HEK293 (cell line): ENCODE measurements around the gene ZNHIT3.

Experiments
- CTCF ChIA-PET: fragments of 350-600 bp; formaldehyde crosslinking; extraction: SDS; loops from one replicate; lab custom pipeline; 2021; ENCODE audit warnings: antibody characterized with exemption; lab: Yijun Ruan, JAX
- POLR2A ChIA-PET: fragments of 300-600 bp; formaldehyde crosslinking; extraction: SDS; loops from one replicate; lab custom pipeline; 2020; ENCODE audit warnings: antibody characterized with exemption, inconsistent platforms; lab: Yijun Ruan, JAX
- H3K27ac ChIP-seq: fragments of 200-500 bp; sonication (Bioruptor generic); 2 replicates; pipeline ENCODE4 v1.5.1; 2014; ENCODE audit warnings: low read depth, low read length, control low read depth, inconsistent platforms; ENCODE audit errors: extremely low read depth
- H3K36me3 ChIP-seq, 2 experiments: fragments of 200-500 bp in 1 of 2; sonication (Bioruptor generic) in 1 of 2; 1 replicate in 1 of 2; 2 replicates in 1 of 2; pipeline ENCODE4 v1.5.1; 2014 to 2017; ENCODE audit warnings: inconsistent platforms in 2 of 2, low read length in 2 of 2; ENCODE audit not compliant: control insufficient read depth in 2 of 2, insufficient read depth in 1 of 2
- H3K4me1 ChIP-seq: fragments of 200-500 bp; sonication (Bioruptor generic); 2 replicates; pipeline ENCODE4 v1.5.1; 2014; ENCODE audit warnings: mild to moderate bottlenecking, low read length, inconsistent platforms; ENCODE audit not compliant: control insufficient read depth, insufficient read depth
- H3K4me3 ChIP-seq: 2 replicates; pipeline ENCODE4 v1.5.1; 2011; ENCODE audit warnings: low read depth, mild to moderate bottlenecking, control low read depth, low read length, moderate library complexity
- H3K9me3 ChIP-seq: fragments of 200-500 bp; sonication (Bioruptor generic); 2 replicates; pipeline ENCODE4 v1.5.1; 2014; ENCODE audit warnings: low read depth, low read length, inconsistent platforms; ENCODE audit not compliant: control insufficient read depth, insufficient read depth
- KLF10 ChIP-seq: fragments of 450-650 bp; IDR thresholded peaks from 2 replicates; pipeline ENCODE4 v1.5.1; 2018; ENCODE audit warnings: missing biosample characterization, mild to moderate bottlenecking, missing genetic modification characterization
- KLF8 ChIP-seq: fragments of 450-650 bp; formaldehyde crosslinking; IDR thresholded peaks from 2 replicates; pipeline ENCODE4 v1.5.1; 2016; ENCODE audit warnings: missing biosample characterization, missing genetic modification characterization
- OSR2 ChIP-seq: fragments of 450-650 bp; formaldehyde crosslinking; IDR thresholded peaks from 2 replicates; pipeline ENCODE4 v1.5.1; 2016; ENCODE audit warnings: missing biosample characterization, missing genetic modification characterization
- OVOL3 ChIP-seq: fragments of 450-650 bp; formaldehyde crosslinking; IDR thresholded peaks from 2 replicates; pipeline ENCODE4 v1.5.1; 2016; ENCODE audit warnings: missing biosample characterization, missing genetic modification characterization
- PBX3 ChIP-seq: sonication (generic); formaldehyde crosslinking; IDR thresholded peaks from 2 replicates; pipeline ENCODE4 v1.8.1; 2022; ENCODE audit warnings: mild to moderate bottlenecking, moderate library complexity, missing genetic modification reagents
- SALL2 ChIP-seq: fragments of 450-650 bp; formaldehyde crosslinking; IDR thresholded peaks from 2 replicates; pipeline ENCODE4 v1.5.0; 2017; ENCODE audit warnings: missing biosample characterization, mild to moderate bottlenecking, missing genetic modification characterization, borderline replicate concordance
- WT1 ChIP-seq: fragments of 450-650 bp; formaldehyde crosslinking; IDR thresholded peaks from 2 replicates; pipeline ENCODE4 v1.5.1; 2016; ENCODE audit warnings: missing biosample characterization, missing genetic modification characterization
- ZNF10 ChIP-seq: fragments of 450-650 bp; formaldehyde crosslinking; IDR thresholded peaks from 2 replicates; pipeline ENCODE4 v1.5.1; 2017; ENCODE audit warnings: missing biosample characterization, missing genetic modification characterization
- ZNF133 ChIP-seq: fragments of 450-650 bp; formaldehyde crosslinking; IDR thresholded peaks from 2 replicates; pipeline ENCODE4 v1.5.1; 2016; ENCODE audit warnings: missing biosample characterization, missing genetic modification characterization
- ZNF146 ChIP-seq: fragments of 450-650 bp; formaldehyde crosslinking; IDR thresholded peaks from 2 replicates; pipeline ENCODE4 v1.5.1; 2016; ENCODE audit warnings: missing biosample characterization, missing genetic modification characterization
- ZNF16 ChIP-seq: fragments of 450-650 bp; formaldehyde crosslinking; IDR thresholded peaks from 2 replicates; pipeline ENCODE4 v1.5.1; 2016; ENCODE audit warnings: low read depth, missing biosample characterization, missing genetic modification characterization
- ZNF174 ChIP-seq: fragments of 450-650 bp; formaldehyde crosslinking; IDR thresholded peaks from 2 replicates; pipeline ENCODE4 v1.5.0; 2017; ENCODE audit warnings: missing biosample characterization, mild to moderate bottlenecking, missing genetic modification characterization
- ZNF175 ChIP-seq: fragments of 450-650 bp; formaldehyde crosslinking; IDR thresholded peaks from 2 replicates; pipeline ENCODE4 v1.5.1; 2016; ENCODE audit warnings: missing biosample characterization, missing genetic modification characterization
- ZNF239 ChIP-seq: fragments of 450-650 bp; formaldehyde crosslinking; IDR thresholded peaks from 2 replicates; pipeline ENCODE4 v1.5.1; 2016; ENCODE audit warnings: missing biosample characterization, missing genetic modification characterization
- ZNF302 ChIP-seq: fragments of 450-650 bp; formaldehyde crosslinking; IDR thresholded peaks from 2 replicates; pipeline ENCODE4 v1.5.1; 2016; ENCODE audit warnings: missing biosample characterization, missing genetic modification characterization, low read depth
- ZNF404 ChIP-seq: fragments of 450-650 bp; formaldehyde crosslinking; IDR thresholded peaks from 2 replicates; pipeline ENCODE4 v1.5.1; 2017; ENCODE audit warnings: missing biosample characterization, missing genetic modification characterization
- ZNF513 ChIP-seq: fragments of 450-650 bp; IDR thresholded peaks from 2 replicates; pipeline ENCODE4 v1.5.1; 2018; ENCODE audit warnings: missing biosample characterization, missing genetic modification characterization
- ZNF518A ChIP-seq: fragments of 450-650 bp; formaldehyde crosslinking; conservative IDR thresholded peaks from 2 replicates; pipeline ENCODE4 v1.5.1; 2016; ENCODE audit warnings: low read depth, missing biosample characterization, missing genetic modification characterization
- ZNF529 ChIP-seq: fragments of 450-650 bp; formaldehyde crosslinking; IDR thresholded peaks from 2 replicates; pipeline ENCODE4 v1.5.1; 2017; ENCODE audit warnings: missing genetic modification characterization, missing biosample characterization; ENCODE audit not compliant: insufficient replicate concordance
- ZNF555 ChIP-seq: fragments of 450-650 bp; formaldehyde crosslinking; conservative IDR thresholded peaks from 2 replicates; pipeline ENCODE4 v1.5.1; 2017; ENCODE audit warnings: missing biosample characterization, mild to moderate bottlenecking, missing genetic modification characterization, inconsistent platforms
- ZNF585B ChIP-seq: fragments of 450-650 bp; formaldehyde crosslinking; IDR thresholded peaks from 2 replicates; pipeline ENCODE4 v1.5.1; 2016; ENCODE audit warnings: missing biosample characterization, missing genetic modification characterization
- ZNF768 ChIP-seq: fragments of 450-650 bp; formaldehyde crosslinking; IDR thresholded peaks from 2 replicates; pipeline ENCODE4 v1.5.1; 2018; ENCODE audit warnings: missing biosample characterization, mild to moderate bottlenecking, missing genetic modification characterization
- ZXDB ChIP-seq: fragments of 450-650 bp; formaldehyde crosslinking; IDR thresholded peaks from 2 replicates; pipeline ENCODE4 v1.5.1; 2016; ENCODE audit warnings: missing biosample characterization, missing genetic modification characterization

The ZNHIT3 gene

GRCh38 chr17:36474571-36474970 lies 11.9 kb upstream of the ZNHIT3 start:
- H3K36me3 ChIP-seq = no peaks in the 10 kb centered on the region
- H3K4me1 ChIP-seq = no peaks in the 10 kb centered on the region
- ChIA-PET POLR2A (no interaction called here), CTCF (no interaction called here)
- no peak overlapping the region for H3K4me3 ChIP-seq
- no peaks in the 10 kb centered on the region for H3K9me3 ChIP-seq
- no peak overlapping the region for H3K27ac ChIP-seq
- TF ChIP-seq KLF10 (no peak), ZNF555 (no peak), ZXDB (no peak), ZNF16 (tag by site-specific recombination) (no peak), KLF8 (no peak), ZNF768 (no peak)

GRCh38 chr17:36475346-36475970 lies 11.0 kb upstream of the ZNHIT3 start:
- Histone ChIP-seq H3K36me3 (no peaks in the 10 kb centered on the region), H3K9me3 (no peaks in the 10 kb centered on the region), H3K4me1 (no peaks in the 10 kb centered on the region), H3K4me3 (no peak overlapping the region), H3K27ac (no peak overlapping the region)
- TF ChIP-seq OSR2 (tag by site-specific recombination) = no peak
- TF ChIP-seq ZNF175 (tag by site-specific recombination) = no peak
- TF ChIP-seq ZNF513 (tag by site-specific recombination) = no peak
- TF ChIP-seq PBX3 (CRISPR knock-in tag) = no peak
- TF ChIP-seq ZNF302 (tag by site-specific recombination) = no peak
- TF ChIP-seq OVOL3 (tag by site-specific recombination) = no peak
- TF ChIP-seq ZNF146 (tag by site-specific recombination) = no peak
- no peak for TF ChIP-seq ZNF239 (tag by site-specific recombination)
- no peak for TF ChIP-seq ZNF133
- TF ChIP-seq ZNF585B (tag by site-specific recombination) = no peak
- TF ChIP-seq ZNF174 (tag by site-specific recombination) = no peak
- TF ChIP-seq ZNF518A (tag by site-specific recombination) = no peak
- no peak for TF ChIP-seq ZNF10 (tag by site-specific recombination)
- no peak for TF ChIP-seq ZNF404 (tag by site-specific recombination)
- no peak for TF ChIP-seq WT1
- no peak for TF ChIP-seq SALL2 (tag by site-specific recombination)
- TF ChIP-seq ZNF529 (tag by site-specific recombination) = no peak
- CTCF ChIA-PET = interaction anchor here (0.9 to 1.4 kb wide), 2 partner anchors 327 to 497 kb away, joined by 3 to 8 read pairs; no protein-coding TSS in a partner anchor
- POLR2A ChIA-PET = no interaction called here
